Measurements from ENCODE around the gene IGF2BP2.
"Not testable (repeated sequence)": the region's sequence is repeated elsewhere in the genome, so short reads cannot be mapped to it uniquely, and the experiment has no call there.

IGF2BP2 gene

DNA sequence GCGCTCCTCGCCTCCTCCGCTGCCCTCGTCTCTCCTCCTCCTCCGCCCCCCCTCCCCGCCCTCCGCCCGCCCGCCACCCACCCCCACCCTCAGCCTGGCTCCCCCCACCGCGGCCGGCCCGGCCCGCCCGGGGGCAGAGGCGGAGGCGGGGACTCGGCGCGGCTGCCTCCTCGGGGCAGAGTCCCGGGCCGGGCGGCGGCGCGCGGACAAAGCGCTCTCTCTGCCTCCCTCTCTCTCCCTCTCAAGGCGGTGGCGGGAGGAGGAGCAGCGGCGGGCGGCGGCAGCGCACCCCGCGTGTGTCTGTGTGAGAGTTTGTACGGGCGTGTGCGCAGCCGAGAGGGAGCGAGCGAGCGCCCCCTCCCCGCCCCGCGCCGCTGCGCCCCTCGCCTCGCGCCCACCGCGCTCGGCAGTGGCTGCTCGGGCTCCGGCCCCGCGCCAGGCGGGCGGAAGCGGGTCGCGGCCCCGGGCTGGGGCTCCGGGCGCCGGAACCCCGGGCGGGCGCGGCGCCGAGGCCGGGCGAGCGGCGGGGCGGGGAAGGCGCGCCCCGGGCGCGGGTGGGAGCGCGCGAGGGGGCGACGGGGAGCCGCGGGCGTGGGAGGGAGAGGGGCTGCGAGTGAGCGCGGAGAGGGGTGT lies at the start of gene IGF2BP2:
IGF2BP2 (minus strand) TSS at position 37 of the 633 bp plus-strand sequence. CDS start 82 bp downstream, outside the sequence.
- DNase-seq: no peak

- no peak for DNase-seq
These were observed 49.3 kb upstream of the IGF2BP2 start for GRCh38 chr3:185874119-185874518.

GRCh38 chr3:185867650-185868049 lies 42.8 kb upstream of the IGF2BP2 start:
- no peak for DNase-seq

GRCh38 chr3:185866995-185867394 lies 42.2 kb upstream of the IGF2BP2 start:
- DNase-seq: no peak

GRCh38 chr3:185866555-185866954 lies 41.7 kb upstream of the IGF2BP2 start:
- no peak for DNase-seq

GRCh38 chr3:185865247-185865646 lies 40.4 kb upstream of the IGF2BP2 start:
- no peak for DNase-seq

DNA sequence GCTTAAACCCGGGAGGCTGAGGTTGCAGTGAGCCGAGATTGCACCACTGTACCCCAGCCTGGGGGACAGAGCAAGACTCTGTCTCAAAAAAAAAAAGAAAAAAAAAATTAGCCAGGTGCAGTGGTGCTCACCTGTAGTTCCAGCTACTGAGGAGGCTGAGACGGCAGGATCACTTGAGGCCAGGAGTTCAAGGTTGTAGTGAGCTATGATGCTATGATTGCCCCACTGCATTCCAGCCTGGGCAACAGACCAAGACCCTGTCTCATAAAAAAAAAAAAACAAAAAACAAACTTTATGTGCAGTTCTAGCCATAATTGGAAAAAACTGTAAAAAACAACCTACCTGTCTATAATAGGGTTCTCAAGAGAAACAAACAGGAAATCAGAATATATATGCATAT lies 39.9 kb upstream of the IGF2BP2 start:
- no peak for DNase-seq

- no peak for DNase-seq
These were observed 38.1 kb upstream of the IGF2BP2 start for GRCh38 chr3:185862920-185863319.

DNA sequence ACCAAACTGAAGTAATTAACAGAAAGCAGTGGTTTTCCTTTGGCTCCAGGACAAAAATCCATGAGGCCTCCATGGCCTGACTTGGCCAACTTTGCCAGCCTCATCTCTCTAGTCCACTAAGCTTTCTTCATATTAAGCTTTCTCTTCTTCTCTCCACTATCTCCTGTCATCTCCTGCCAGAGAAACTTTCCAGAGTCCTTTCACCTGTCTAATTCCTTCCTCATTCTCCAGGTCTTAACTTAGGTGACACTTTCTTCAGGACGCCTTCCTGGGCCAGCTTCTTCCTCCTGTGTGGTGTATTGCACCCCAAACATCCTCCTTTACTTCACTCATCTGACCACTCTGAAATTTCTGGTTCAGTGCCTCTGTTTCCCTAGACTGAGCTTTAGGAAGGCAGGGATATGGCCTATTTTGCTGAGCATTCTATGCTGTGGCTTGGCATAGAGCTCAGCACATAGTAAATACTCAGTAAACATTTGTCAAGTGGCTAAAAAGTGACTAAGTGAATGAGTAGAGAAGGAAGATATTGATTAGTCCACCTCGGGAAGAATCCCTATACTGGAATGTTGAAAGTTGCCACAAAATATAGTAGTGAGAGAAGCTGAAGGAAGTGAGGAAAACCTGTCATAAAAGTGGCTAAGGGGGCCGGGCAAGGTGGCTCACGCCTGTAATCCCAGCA lies 34.6 kb upstream of the IGF2BP2 start:
- DNase-seq: no peak

- DNase-seq: no peak
These were observed 33.8 kb upstream of the IGF2BP2 start for GRCh38 chr3:185858502-185859225.

GRCh38 chr3:185857208-185857607 lies 32.4 kb upstream of the IGF2BP2 start:
- DNase-seq: no peak

- no peak for DNase-seq
These were observed 31.8 kb upstream of the IGF2BP2 start for GRCh38 chr3:185856652-185857051.

GRCh38 chr3:185853771-185854170 lies 28.9 kb upstream of the IGF2BP2 start:
- not testable (repeated sequence) for DNase-seq

DNA sequence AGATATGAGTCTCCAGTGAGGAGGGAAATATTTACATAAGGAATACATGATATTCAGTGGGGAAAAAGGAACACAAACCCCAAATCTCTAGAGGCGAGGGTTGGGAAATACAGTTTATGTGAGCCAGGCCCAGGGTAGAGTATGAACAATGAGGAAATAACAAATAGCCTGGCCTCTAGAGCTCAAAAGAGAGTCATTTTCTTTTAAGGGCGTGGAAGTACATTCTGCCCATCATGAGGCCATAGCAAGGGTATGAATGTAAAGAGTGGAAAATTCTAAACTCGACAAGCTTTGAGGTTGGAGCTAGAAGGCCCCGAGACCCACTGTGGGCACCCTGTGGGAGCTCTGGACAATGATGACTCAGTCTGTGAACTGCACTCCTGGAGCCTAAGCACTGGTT lies 27.8 kb upstream of the IGF2BP2 start:
- DNase-seq: no peak

GRCh38 chr3:185851959-185852358 lies 27.1 kb upstream of the IGF2BP2 start:
- DNase-seq: no peak

GRCh38 chr3:185851046-185851445 lies 26.2 kb upstream of the IGF2BP2 start:
- no peak for DNase-seq

- no peak for DNase-seq
These were observed 22.7 kb upstream of the IGF2BP2 start for GRCh38 chr3:185847506-185847905.

DNA sequence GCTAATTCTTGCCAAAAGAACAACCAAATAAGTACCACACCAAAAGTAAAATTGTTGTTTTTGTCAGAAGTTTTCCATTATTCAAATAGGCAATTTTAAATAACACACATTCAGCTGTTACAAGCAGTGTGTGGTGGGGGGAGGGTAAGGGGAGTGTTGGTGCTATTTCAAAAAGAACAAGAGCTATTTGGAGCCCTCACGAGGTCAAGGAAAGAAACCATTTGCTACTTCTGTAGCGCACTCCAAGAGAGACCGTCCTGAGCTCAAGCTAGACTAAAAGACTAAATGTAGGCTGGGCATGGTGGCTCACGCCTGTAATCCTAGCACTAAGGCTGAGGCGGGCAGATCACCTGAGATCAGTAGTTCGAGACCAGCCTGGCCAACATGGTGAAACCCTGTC lies 21.2 kb upstream of the IGF2BP2 start:
- no peak for DNase-seq

DNA sequence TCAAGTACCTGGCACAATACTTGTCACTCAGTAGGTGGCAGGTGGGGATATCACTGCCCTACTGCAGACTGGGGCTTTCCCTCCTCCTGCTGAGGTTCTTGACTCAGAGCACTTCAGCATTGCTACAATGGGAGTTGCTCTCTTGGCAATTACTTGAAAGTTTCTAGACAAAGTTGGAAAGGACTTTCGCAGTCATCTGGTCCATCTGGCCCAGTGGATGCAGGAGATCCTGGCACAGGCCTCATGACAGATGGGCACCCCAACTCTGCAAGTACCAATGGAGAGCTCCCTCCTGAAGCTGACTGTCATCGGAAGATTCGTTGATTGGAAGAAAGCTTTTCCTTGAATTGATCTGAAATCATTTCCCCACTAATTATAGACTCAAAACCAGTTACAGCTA lies 19.2 kb upstream of the IGF2BP2 start:
- no peak for DNase-seq

DNA sequence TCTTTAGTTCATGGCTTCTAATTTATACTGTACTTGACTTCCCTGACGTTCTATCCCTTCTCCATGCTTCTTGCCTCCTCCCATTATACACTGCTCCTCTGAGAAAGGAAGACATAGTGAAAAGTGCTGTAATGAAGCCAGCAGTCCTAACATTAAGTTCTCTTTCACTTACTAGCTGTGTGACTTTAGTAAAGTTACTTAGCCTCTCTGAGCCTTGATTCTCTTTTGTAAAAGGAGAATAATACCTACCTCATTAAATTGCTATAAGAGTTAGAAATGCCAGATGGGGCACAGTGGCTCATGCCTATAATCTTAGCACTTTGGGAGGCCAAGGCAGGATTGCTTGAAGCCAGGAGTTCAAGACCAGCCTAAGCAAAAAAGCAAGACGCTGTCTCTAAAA lies 18.8 kb upstream of the IGF2BP2 start:
- no peak for DNase-seq

DNA sequence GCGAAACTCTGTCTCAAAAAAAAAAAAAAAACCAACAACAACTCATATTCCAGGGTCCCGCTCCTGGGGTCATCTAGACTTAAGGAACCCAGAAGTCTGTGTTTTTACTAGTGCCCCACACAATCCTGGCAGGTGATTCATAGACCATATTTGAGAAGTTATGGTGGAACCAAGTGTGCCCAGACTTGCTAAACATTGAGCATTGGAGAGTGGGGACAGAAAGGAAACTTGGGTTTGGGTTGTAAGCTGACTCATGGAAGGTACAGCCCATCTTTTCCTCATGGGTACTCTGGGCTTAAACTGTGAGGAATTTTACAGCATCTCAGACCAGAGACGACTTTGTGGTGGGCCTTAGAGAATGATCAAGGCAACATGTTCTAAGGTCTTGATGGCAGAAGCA lies 18.3 kb upstream of the IGF2BP2 start:
- no peak for DNase-seq

DNA sequence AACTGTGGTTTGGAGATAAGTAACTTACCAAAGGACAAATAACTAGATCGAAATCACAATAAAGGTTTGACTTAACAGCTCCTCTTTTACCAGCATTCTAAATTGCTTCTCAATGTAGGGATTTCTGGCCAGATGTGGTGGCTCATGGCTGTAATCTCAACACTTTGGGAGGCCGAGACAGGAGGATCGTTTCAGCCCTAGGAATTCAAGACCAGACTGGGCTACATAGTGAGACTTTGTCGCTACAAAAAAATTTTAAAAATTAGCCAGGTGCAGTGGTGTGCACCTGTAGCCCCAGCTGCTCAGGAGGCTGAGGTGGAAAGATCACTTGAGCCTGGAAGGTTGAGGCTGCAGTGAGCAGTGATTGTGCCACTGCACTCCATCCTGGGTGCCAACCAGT lies 17.4 kb upstream of the IGF2BP2 start:
- DNase-seq: no peak

GRCh38 chr3:185838417-185838989 lies 13.7 kb upstream of the IGF2BP2 start:
- DNase-seq: not testable (repeated sequence)

DNA sequence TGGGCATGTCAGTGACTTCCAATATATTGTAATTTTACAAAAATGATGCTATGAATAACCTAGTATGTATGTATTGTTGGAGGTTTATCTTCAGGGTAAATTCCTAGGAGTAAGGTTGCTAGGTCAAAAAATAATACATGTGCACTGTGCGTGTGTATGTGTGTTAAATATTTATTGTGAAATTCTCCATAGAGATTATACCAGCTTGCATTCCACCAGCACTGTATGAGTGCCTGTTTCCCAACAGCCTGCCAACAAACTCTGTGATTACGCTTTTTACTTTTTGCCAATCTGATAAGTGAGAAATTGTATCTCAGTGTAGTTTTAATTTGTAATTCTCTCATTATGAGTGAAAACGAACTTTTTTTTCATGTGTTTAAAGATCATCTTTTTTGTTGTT lies 12.6 kb upstream of the IGF2BP2 start:
- no peak for DNase-seq
